ENCODE data around the gene MORN2.

MORN2 gene

DNA sequence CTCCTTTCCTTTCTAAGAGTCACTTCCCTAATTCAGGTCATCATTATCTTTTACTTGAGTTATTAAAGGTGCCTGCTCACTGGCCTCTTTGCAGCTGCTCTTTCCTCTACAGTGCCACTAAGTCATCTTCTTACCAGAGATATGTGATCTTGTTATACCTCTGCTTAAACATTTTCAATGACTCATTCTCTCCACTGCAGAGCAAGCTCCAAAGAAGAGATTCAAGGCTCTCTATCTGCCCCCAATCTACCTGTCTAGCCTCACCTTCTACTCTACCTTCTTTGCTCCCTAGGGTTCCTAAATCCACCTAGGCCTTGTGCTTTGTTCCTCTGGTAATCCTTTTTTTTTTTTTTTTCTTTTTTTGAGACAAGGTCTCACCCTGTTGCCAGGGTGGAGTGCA, 17.0 kb downstream of the MORN2 start:
- DNase-seq = no peak

GRCh38 chr2:38898256-38898655, 22.5 kb downstream of the MORN2 start:
- DNase-seq = no peak

DNA sequence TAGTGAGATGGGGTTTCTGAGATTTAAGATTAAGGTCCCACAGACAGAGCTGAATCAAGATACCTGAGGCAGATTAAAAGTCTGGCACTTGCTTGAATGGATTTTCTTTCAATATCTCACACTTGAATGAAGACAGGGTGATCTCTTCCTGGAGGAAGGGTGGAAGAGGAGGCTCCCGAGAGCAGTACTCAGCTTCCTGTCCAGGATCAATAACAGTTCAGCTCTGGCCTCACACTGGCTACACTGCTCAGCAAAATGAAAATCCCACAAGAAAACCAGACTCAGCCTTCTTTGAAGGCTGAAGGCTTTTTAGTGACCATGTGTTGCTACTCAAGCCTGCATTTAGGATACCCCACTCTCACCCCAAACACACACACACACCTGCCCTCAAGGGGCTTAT, 24.9 kb downstream of the MORN2 start:
- no peak for DNase-seq

DNA sequence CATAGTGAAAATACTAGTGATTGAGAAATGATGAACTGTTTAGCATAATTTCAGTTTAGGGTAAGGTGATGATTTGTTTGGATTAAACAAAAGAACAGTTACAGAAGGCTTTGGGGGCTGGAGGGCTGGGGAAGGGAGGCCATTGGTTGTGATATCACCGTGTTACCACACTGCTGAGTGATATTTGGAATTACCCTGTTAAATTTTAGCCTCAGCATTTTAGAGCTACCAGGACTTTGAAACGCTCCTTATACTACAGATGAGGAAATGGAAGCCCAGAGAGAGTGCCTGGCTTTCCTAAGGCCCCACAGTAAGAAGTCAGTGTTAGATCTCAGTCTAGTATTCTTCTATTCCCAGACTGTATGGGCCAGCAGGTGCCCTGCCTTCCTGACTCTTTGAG, 29.5 kb downstream of the MORN2 start:
- DNase-seq = no peak

- DNase-seq = no peak
Observed at GRCh38 chr2:38907242-38907641, 31.5 kb downstream of the MORN2 start.

DNA sequence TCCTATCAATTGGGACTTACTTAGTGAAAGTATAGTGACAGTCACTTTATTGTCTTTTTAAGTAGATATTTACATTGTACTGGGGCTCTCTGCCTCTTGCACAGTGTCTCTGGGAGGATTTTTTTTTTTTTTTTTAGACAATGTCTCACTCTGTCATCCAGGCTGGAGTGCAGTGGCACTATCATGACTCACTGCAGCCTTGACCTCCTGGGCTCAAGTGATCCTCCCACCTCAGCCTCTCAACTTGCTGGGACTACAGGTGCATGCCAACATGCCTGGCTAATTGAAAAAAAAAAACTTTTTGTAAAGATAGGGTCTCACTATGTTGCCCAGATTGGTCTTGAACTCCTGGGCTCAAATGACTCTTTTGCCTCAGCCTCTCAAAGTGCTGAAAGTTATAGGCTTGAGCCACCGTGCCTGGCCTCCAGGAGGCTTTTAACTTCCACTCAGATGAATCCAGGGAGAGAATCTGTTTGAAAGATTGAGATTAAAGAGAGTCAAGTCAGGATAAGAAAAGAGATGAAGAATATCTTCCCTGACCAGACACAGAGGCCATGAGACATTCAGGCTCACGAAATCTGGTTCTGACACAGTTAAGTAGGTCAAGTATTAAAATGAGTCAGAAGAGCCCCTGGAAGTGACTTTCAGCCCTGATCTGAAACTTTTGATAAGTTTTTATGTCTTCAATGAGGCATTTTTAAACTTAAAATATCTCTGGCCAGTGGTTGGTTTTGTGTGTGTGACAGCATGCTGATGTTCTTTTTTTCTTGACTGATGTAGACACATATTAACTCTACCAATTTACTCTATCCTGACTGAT, 32.2 kb downstream of the MORN2 start:
- no peak for DNase-seq

GRCh38 chr2:38909872-38910271, 34.1 kb downstream of the MORN2 start:
- DNase-seq = no peak

DNA sequence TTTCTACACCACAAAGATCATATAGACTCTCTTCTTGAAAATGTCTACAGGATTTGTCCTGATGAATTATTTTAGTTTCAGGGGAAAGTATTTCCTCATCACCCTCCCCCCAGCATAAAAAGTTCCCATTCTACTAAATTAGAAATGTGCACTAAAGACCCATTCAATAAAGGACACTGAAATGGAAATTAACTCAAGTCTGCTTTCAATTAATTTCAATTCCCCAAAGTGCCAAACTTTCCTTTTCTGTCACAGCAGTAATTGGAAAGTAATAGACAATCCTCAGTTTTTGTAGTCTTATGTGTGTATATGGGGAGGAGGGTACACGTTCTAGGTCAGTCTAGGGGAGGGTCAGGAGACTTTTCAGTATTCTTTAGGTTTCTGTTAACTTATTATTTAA, 35.4 kb downstream of the MORN2 start:
- no peak for DNase-seq

DNA sequence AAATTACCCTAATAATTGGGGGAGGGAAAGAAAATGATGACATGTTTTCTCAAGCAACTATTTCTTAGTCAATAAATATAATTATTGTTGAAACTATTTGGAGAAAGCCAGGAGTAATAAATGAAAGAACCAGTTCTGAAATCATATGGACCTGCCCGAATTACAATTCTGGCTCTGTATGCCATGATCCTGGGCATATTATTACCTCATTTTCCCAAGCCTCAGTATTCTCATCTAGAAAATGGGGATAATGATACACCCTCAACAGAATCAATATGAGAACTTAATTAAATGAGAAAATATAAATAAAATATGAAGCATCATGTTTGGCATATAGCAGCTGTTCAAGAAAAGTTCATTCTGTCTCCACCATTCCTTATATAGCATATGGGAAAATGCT, 36.8 kb downstream of the MORN2 start:
- DNase-seq = no peak

GRCh38 chr2:38922389-38922788, 46.6 kb downstream of the MORN2 start:
- DNase-seq = no peak

DNA sequence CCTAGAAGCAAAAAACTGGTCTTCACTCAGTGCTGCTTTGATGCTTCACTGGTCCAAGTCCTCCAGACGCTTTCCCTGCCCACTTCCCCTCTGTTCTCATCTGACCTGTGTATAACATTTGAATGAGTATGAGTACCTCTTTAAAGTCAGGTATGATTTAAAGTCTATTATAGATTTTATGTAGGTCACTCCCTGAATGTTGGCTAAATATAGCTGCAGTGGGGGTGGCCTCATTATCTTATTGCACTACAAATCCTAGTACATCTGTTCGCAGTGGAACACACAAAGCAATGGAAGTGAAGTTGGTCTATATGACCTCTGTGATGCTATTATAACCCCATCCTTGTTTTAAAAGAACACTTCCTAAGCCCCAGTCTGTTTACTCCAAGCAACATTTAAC, 47.1 kb downstream of the MORN2 start:
- no peak for DNase-seq

DNA sequence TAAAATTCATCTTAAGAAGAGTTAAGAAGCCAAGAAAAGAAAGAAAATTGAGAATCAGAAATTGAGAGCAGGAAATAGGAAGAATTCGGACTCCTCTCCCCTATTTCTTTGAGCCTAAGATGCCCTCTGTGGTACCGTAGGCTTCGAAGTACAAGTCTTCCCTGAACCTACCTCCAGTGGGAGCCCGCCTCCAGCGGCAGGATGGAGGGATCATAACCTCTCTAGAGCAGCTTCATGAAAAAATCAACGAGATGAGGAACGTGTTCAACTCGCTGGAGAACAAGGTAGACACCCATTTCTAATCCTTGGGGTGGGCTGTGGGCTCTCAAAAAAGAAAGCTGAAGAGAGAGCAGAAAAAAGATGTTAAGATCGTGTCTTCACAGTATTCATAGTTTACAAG, 50.2 kb downstream of the MORN2 start:
- DNase-seq = no peak

GRCh38 chr2:38930600-38930999, 54.8 kb downstream of the MORN2 start:
- no peak for DNase-seq

Measured in CD4-positive, alpha-beta T cell treated with Interleukin-1 beta for 1 hour (primary cell).